Measurements from ENCODE around the gene TPPP. TPM values are rescaled to one million over a fixed set of nuclear protein-coding genes. Genes with fewer than 3 reads are reported as not detected.

TPPP gene
- total and polyA plus RNA-seq, 8 donors = 6.7 to 14.4 (median 8.6) TPM

DNA sequence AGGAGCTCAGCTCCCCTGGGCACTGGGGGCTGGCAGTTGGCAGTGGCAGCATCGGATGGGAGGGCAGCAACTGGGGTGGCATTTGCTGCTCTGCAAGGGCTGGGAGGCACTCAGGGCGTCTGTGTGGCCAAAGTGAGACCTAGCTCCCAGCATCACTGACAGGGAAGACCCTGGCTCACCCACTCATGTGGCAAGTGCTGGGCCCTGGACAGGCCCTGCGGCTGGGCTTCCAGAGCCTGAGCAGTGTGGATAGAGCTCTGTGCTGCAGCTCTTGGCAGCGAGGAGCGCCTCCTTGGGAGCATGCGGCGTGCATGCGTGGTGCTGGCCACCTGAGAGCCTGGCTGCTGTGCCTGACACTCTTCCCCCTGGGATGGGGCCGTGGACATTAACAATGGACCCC, 70.8 kb downstream of the TPPP start:
- no peak for DNase-seq
- Histone ChIP-seq H3K27me3 (no peaks in the 10 kb centered on the region), H3K36me3 (peaks cover 0 to 73% of the 10 kb centered on the region in 2 donors), H3K9me3 (no peaks in the 10 kb centered on the region), H3K4me3 (no peak overlapping the region), H3K27ac (no peak overlapping the region), H3K4me1 (no peaks in the 10 kb centered on the region)
- intact Hi-C loops (cut with DNase I) = no loop called here
- no peak for ATAC-seq
- TF ChIP-seq, protein P1, sequence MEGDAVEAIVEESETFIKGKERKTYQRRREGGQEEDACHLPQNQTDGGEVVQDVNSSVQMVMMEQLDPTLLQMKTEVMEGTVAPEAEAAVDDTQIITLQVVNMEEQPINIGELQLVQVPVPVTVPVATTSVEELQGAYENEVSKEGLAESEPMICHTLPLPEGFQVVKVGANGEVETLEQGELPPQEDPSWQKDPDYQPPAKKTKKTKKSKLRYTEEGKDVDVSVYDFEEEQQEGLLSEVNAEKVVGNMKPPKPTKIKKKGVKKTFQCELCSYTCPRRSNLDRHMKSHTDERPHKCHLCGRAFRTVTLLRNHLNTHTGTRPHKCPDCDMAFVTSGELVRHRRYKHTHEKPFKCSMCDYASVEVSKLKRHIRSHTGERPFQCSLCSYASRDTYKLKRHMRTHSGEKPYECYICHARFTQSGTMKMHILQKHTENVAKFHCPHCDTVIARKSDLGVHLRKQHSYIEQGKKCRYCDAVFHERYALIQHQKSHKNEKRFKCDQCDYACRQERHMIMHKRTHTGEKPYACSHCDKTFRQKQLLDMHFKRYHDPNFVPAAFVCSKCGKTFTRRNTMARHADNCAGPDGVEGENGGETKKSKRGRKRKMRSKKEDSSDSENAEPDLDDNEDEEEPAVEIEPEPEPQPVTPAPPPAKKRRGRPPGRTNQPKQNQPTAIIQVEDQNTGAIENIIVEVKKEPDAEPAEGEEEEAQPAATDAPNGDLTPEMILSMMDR (IDR thresholded peaks at IDR 0.05) = no peak

GRCh38 chr5:621341-621761, 71.8 kb downstream of the TPPP start:
- no peaks in the 10 kb centered on the region for H3K4me1 ChIP-seq
- no peak for DNase-seq
- H3K9me3 ChIP-seq = no peaks in the 10 kb centered on the region
- no peak overlapping the region for H3K4me3 ChIP-seq
- TF ChIP-seq, protein P1 (IDR thresholded peaks at IDR 0.05) = no peak
- H3K36me3 ChIP-seq = peaks cover 0 to 66% of the 10 kb centered on the region in 2 donors
- no peak for ATAC-seq
- H3K27ac ChIP-seq = no peak overlapping the region
- intact Hi-C loops (cut with DNase I) = no loop called here
- no peaks in the 10 kb centered on the region for H3K27me3 ChIP-seq

DNA sequence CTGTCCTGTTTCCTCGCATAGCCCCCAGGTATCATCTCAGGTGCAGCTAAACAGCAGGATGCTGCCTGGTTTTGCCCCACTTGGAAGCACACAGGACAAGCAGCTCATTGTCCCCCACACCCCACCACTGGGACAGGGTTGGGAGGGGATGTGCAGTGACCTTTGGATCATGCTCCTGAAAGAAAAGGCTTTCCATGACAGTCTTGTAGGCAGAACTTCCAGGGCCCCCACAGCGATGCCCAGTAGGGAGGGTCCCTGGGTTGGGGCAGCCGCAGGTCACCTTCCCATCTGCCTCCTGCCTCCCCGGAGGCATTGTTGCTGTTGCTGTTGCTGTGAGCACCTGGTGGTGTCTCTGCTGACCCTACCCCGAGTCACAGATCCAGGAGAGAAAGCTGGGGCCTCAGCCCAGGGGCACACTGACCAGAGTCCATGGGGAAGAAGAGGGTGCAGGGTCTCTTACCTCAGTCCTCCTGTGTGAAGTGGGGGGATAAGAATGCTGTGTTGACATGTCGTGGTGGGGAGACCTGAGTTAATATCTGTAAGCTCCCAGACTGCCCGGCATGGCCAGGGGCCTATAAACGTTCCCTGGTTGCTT, 72.5 kb downstream of the TPPP start:
- peaks cover 0 to 60% of the 10 kb centered on the region in 2 donors for H3K36me3 ChIP-seq
- DNase-seq (no peak), ATAC-seq (no peak)
- intact Hi-C loops (cut with DNase I) = no loop called here
- TF ChIP-seq, protein P1 (IDR thresholded peaks at IDR 0.05) = no peak
- H3K4me1 ChIP-seq = no peaks in the 10 kb centered on the region
- no peak overlapping the region for H3K4me3 ChIP-seq
- H3K27ac ChIP-seq = no peak overlapping the region
- H3K9me3 ChIP-seq = no peaks in the 10 kb centered on the region
- no peaks in the 10 kb centered on the region for H3K27me3 ChIP-seq

- DNase-seq = no peak
- H3K9me3 ChIP-seq = no peaks in the 10 kb centered on the region
- no peak for ATAC-seq
- H3K27ac ChIP-seq = no peak overlapping the region
- TF ChIP-seq, protein P1 (IDR thresholded peaks at IDR 0.05) = no peak
- H3K4me1 ChIP-seq = no peaks in the 10 kb centered on the region
- intact Hi-C loops (cut with DNase I) = no loop called here
- H3K27me3 ChIP-seq = no peaks in the 10 kb centered on the region
- no peak overlapping the region for H3K4me3 ChIP-seq
- H3K36me3 ChIP-seq = peaks cover 0 to 54% of the 10 kb centered on the region in 2 donors
These were observed 73.0 kb downstream of the TPPP start for GRCh38 chr5:620152-620551.

DNA sequence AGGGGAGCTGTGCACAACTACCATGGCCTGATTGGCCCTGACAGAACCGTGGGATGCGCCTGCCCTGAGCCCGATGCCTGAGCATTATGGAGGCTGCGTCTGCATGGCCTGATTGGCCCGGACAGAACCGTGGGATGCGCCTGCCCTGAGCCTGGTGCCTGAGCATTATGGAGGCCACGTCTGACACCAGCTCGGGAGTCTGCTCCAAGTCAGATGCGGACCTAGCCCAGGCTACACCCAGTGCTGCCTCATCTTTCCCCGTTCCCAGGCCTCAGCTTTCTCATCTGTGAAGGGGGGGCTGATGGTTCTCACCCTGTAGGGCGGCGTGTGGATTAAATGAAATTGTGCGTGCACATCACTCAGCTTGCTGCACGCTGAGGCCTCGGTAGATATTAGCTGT, 73.7 kb downstream of the TPPP start:
- Histone ChIP-seq H3K27ac (no peak overlapping the region), H3K36me3 (peaks cover 0 to 47% of the 10 kb centered on the region in 2 donors), H3K4me1 (peaks cover 0 to under 1% of the 10 kb centered on the region in 2 donors), H3K4me3 (no peak overlapping the region), H3K9me3 (no peaks in the 10 kb centered on the region), H3K27me3 (no peaks in the 10 kb centered on the region)
- TF ChIP-seq, protein P1 (IDR thresholded peaks at IDR 0.05) = no peak
- no peak for DNase-seq
- intact Hi-C loops (cut with DNase I) = no loop called here
- no peak for ATAC-seq

All from left lung (tissue), 10 donors.